Liver (tissue), 9 donors: ENCODE data around the gene PSRC1. TPM values are rescaled to one million over a fixed set of nuclear protein-coding genes. Genes with fewer than 3 reads are reported as not detected.
A peak's percentile ranks its signal among the peaks of the same experiment; 100 is the strongest.

Experiments
- DNase-seq: peaks from one replicate; pipeline ENCODE4 v3.0.0-alpha.2; 2017; ENCODE audit warnings: low spot score
- H3K27ac ChIP-seq, 2 donors: one replicate each; pipeline ENCODE4 v1.7.0; 2013; ENCODE audit warnings: inconsistent platforms in 2 of 2, low read length in 2 of 2, control low read depth in 1 of 2, low read depth in 1 of 2, mild to moderate bottlenecking in 1 of 2
- H3K27me3 ChIP-seq, 4 donors: one replicate each; pipeline versions ENCODE4 v1.6.1 to v1.7.0; 2013; ENCODE audit warnings: low read length in 3 of 4, inconsistent platforms in 1 of 4, mild to moderate bottlenecking in 1 of 4, moderate library complexity in 1 of 4; ENCODE audit not compliant: control insufficient read depth in 4 of 4, insufficient read depth in 4 of 4
- H3K36me3 ChIP-seq, 4 donors: one replicate each; pipeline versions ENCODE4 v1.6.1 to v1.7.0; 2013; ENCODE audit warnings: low read length in 3 of 4, mild to moderate bottlenecking in 3 of 4, low read depth in 1 of 4, moderate library complexity in 1 of 4; ENCODE audit not compliant: control insufficient read depth in 4 of 4, insufficient read depth in 3 of 4
- H3K4me1 ChIP-seq, 4 donors: one replicate each; pipeline versions ENCODE4 v1.6.1 to v1.7.0; 2013; ENCODE audit warnings: low read length in 3 of 4, mild to moderate bottlenecking in 3 of 4, moderate library complexity in 1 of 4; ENCODE audit not compliant: control insufficient read depth in 4 of 4, insufficient read depth in 4 of 4
- H3K4me3 ChIP-seq, 3 donors: one replicate each; pipeline versions ENCODE4 v1.6.1 to v1.7.0; 2013; ENCODE audit warnings: low read length in 3 of 3, control low read depth in 1 of 3, low read depth in 1 of 3, mild to moderate bottlenecking in 1 of 3
- H3K9ac ChIP-seq, 2 donors: one replicate each; pipeline ENCODE4 v1.7.0; 2013; ENCODE audit warnings: low read length in 2 of 2, mild to moderate bottlenecking in 2 of 2, moderate library complexity in 2 of 2, control low read depth in 1 of 2, low read depth in 1 of 2
- H3K9me3 ChIP-seq, 4 donors: one replicate each; pipeline versions ENCODE4 v1.6.1 to v1.7.0; 2013; ENCODE audit warnings: low read length in 3 of 4; ENCODE audit not compliant: control insufficient read depth in 4 of 4
- EGR1 ChIP-seq, 2 donors: IDR thresholded peaks; 2 replicates each; pipeline ENCODE4 v1.6.1; 2016 to 2018; ENCODE audit warnings: antibody characterized with exemption in 2 of 2, low read depth in 2 of 2
- FOXA2 ChIP-seq: IDR thresholded peaks from 2 replicates; pipeline ENCODE4 v1.6.1; 2016; ENCODE audit warnings: antibody characterized with exemption
- GABPA ChIP-seq, 2 donors: IDR thresholded peaks in 1 of 2; conservative IDR thresholded peaks in 1 of 2; 2 replicates each; pipeline ENCODE4 v1.6.1; 2016; ENCODE audit warnings: antibody characterized with exemption in 2 of 2, mild to moderate bottlenecking in 1 of 2, moderate library complexity in 1 of 2
- HNF4A ChIP-seq, 2 donors: conservative IDR thresholded peaks; 2 replicates each; pipeline ENCODE4 v1.6.1; 2016; ENCODE audit warnings: antibody characterized with exemption in 2 of 2, mild to moderate bottlenecking in 2 of 2
- HNF4G ChIP-seq: IDR thresholded peaks from 2 replicates; pipeline ENCODE4 v1.6.1; 2016; ENCODE audit warnings: antibody characterized with exemption
- JUND ChIP-seq, 2 donors: IDR thresholded peaks; 2 replicates each; pipeline ENCODE4 v1.6.1; 2016; ENCODE audit warnings: antibody characterized with exemption in 2 of 2
- NR2F2 ChIP-seq: IDR thresholded peaks from 2 replicates; pipeline ENCODE4 v1.6.1; 2016; ENCODE audit warnings: antibody characterized with exemption
- RAD21 ChIP-seq, 2 donors: IDR thresholded peaks; 2 replicates each; pipeline ENCODE4 v1.6.1; 2016; ENCODE audit warnings: antibody characterized with exemption in 2 of 2, mild to moderate bottlenecking in 2 of 2
- RXRA ChIP-seq, 2 donors: IDR thresholded peaks; 2 replicates each; pipeline ENCODE4 v1.6.1; 2017 to 2018; ENCODE audit warnings: antibody characterized with exemption in 2 of 2, mild to moderate bottlenecking in 1 of 2
- SP1 ChIP-seq: IDR thresholded peaks from 2 replicates; pipeline ENCODE4 v1.6.1; 2018; ENCODE audit warnings: antibody characterized with exemption, mild to moderate bottlenecking
- TAF1 ChIP-seq: conservative IDR thresholded peaks from 2 replicates; pipeline ENCODE4 v1.6.1; 2016; ENCODE audit warnings: antibody characterized with exemption, mild to moderate bottlenecking
- YY1 ChIP-seq: IDR thresholded peaks from 2 replicates; pipeline ENCODE4 v1.6.1; 2016; ENCODE audit warnings: antibody characterized with exemption, mild to moderate bottlenecking
- WGBS: extraction: QIAGEN DNeasy Blood & Tissue Kit; methylation state at CpG from one replicate; pipeline ENCODE4 v1.1.7; 2013; 5-methylcytosine and 5-hydroxymethylcytosine counted together
- polyA plus RNA-seq, 2 donors: library from polyadenylated mRNA; stranded (reverse) in 1 of 2; unstranded in 1 of 2; fragments of 200-250 nt in 1 of 2; fragments of >200 nt in 1 of 2; fragmentation: Nextera tagmentation in 1 of 2; extraction: Ambion mirVana in 1 of 2; gene quantifications; one replicate each; pipeline versions ENCODE4 v1.2.1 to v1.2.3, GENCODE V29; 2013 to 2015
- total RNA-seq, 2 donors: library from RNA; depleted of rRNA; stranded (reverse); fragments of >200 nt; gene quantifications; one replicate each; pipeline ENCODE4 v1.2.3, GENCODE V29; 2014
- TF ChIP-seq, protein P1 (sequence below): IDR thresholded peaks from 2 replicates; pipeline ENCODE4 v1.6.1; 2016; ENCODE audit warnings: antibody characterized with exemption, mild to moderate bottlenecking
- TF ChIP-seq, protein P2 (sequence below): IDR thresholded peaks from 2 replicates; pipeline ENCODE4 v1.6.1; 2016; ENCODE audit warnings: antibody characterized with exemption
- TF ChIP-seq, protein P3 (sequence below): IDR thresholded peaks from 2 replicates; pipeline ENCODE4 v1.6.1; 2016; ENCODE audit warnings: antibody characterized with exemption
- TF ChIP-seq, protein P4 (sequence below): IDR thresholded peaks from 2 replicates; pipeline ENCODE4 v1.6.1; 2016; ENCODE audit warnings: antibody characterized with exemption
- donor health status: healthy.
- donor health status: healthy.
- donor health status: healthy.
- donor health status: healthy.
- donor health status: healthy.

PSRC1 gene
- total and polyA plus RNA-seq, 4 donors: 0.25 to 2.6 (median 1.1) TPM

DNA sequence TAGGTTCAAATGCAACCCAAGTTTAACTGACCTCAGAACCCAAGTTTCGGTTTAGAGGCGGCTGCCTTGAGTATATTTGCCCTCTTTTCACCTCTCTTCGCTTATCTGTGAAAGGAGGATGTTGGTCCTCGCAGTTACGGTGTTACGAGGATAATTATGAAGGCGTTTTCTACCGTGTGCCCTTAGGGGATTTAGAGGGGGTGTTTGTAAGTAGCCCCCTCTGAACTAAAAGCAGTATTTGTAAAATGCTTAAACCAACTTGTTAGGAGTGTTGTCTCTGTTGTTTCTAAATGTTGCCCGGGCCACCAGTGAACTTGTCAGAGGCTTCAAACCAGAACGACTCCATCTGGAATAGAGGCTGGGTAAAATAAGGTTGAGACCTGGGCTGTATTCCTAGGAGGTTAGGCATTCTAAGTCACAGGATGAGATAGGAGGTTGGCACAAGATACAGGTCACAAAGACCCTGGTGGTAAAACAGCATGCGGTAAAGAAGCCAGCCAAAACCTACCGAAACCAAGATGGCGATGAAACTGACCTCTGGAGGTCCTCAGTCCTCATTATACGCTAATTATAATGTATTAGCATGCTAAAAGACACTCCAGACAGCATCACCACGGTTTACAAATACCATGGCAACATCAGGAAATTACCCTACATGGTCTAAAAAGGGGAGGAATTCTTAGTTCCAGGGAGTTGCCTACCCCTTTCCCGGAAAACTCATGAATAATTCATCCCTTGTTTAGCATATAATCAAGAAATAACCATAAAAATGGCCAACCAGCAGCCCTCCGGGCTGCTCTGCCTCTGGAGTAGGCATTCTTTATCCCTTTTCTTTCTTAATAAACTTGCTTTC is 1.0 kb upstream of the PSRC1 start:
- peaks cover 0 to 18% (median 10%) of the 10 kb centered on the region in 4 donors for H3K4me1 ChIP-seq
- no peaks in the 10 kb centered on the region for H3K36me3 ChIP-seq
- no peak for TF ChIP-seq HNF4G
- TF ChIP-seq, protein P1, sequence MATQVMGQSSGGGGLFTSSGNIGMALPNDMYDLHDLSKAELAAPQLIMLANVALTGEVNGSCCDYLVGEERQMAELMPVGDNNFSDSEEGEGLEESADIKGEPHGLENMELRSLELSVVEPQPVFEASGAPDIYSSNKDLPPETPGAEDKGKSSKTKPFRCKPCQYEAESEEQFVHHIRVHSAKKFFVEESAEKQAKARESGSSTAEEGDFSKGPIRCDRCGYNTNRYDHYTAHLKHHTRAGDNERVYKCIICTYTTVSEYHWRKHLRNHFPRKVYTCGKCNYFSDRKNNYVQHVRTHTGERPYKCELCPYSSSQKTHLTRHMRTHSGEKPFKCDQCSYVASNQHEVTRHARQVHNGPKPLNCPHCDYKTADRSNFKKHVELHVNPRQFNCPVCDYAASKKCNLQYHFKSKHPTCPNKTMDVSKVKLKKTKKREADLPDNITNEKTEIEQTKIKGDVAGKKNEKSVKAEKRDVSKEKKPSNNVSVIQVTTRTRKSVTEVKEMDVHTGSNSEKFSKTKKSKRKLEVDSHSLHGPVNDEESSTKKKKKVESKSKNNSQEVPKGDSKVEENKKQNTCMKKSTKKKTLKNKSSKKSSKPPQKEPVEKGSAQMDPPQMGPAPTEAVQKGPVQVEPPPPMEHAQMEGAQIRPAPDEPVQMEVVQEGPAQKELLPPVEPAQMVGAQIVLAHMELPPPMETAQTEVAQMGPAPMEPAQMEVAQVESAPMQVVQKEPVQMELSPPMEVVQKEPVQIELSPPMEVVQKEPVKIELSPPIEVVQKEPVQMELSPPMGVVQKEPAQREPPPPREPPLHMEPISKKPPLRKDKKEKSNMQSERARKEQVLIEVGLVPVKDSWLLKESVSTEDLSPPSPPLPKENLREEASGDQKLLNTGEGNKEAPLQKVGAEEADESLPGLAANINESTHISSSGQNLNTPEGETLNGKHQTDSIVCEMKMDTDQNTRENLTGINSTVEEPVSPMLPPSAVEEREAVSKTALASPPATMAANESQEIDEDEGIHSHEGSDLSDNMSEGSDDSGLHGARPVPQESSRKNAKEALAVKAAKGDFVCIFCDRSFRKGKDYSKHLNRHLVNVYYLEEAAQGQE: no peak
- TF ChIP-seq HNF4A (conservative IDR thresholded peaks at IDR 0.05): no peak
- no peak for TF ChIP-seq JUND (IDR thresholded peaks at IDR 0.05)
- no peak for TF ChIP-seq EGR1 (IDR thresholded peaks at IDR 0.05; ENCODE audit: low read depth in 2 of 2)
- TF ChIP-seq, protein P2, sequence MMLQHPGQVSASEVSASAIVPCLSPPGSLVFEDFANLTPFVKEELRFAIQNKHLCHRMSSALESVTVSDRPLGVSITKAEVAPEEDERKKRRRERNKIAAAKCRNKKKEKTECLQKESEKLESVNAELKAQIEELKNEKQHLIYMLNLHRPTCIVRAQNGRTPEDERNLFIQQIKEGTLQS: no peak
- no peak for TF ChIP-seq NR2F2
- no peak for TF ChIP-seq RAD21 (IDR thresholded peaks at IDR 0.05)
- TF ChIP-seq YY1: no peak
- TF ChIP-seq, protein P3, sequence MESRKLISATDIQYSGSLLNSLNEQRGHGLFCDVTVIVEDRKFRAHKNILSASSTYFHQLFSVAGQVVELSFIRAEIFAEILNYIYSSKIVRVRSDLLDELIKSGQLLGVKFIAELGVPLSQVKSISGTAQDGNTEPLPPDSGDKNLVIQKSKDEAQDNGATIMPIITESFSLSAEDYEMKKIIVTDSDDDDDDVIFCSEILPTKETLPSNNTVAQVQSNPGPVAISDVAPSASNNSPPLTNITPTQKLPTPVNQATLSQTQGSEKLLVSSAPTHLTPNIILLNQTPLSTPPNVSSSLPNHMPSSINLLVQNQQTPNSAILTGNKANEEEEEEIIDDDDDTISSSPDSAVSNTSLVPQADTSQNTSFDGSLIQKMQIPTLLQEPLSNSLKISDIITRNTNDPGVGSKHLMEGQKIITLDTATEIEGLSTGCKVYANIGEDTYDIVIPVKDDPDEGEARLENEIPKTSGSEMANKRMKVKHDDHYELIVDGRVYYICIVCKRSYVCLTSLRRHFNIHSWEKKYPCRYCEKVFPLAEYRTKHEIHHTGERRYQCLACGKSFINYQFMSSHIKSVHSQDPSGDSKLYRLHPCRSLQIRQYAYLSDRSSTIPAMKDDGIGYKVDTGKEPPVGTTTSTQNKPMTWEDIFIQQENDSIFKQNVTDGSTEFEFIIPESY: no peak
- TF ChIP-seq SP1: no peak
- TF ChIP-seq, protein P4, sequence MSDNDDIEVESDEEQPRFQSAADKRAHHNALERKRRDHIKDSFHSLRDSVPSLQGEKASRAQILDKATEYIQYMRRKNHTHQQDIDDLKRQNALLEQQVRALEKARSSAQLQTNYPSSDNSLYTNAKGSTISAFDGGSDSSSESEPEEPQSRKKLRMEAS: no peak
- TF ChIP-seq FOXA2: no peak
- peak overlapping the region; percentile 67 to 88 for H3K27ac ChIP-seq
- peak overlapping the region; percentile 3 to 83 for H3K9ac ChIP-seq
- no peak for DNase-seq
- H3K9me3 ChIP-seq: no peaks in the 10 kb centered on the region
- H3K4me3 ChIP-seq: peak overlapping the region; percentile 65 to 82 (median 65)
- 46% methylated on average over 17 of the region's 17 CpGs for WGBS
- no peaks in the 10 kb centered on the region for H3K27me3 ChIP-seq

DNA sequence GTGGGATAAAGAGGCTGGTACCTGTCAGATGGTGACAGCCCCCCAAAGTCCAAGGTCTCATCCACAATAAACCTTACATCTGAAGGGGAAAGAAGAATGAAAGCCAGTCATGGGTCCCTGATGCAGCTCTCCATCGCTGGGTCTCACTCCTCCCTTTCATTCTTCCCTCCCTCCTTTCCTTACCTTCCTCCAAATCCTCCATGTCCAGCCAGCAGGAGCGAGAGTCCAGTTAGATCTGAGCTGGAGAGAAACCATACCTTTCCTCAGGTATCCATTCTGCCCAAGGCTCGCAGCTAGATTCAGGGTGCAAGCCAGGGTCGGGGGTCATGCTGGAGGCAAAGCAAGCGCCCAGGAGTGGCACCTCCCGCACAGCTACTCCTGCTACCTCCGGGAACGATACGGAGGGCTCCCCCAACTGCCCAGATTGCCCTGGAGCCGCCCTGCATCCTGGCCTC is 421 bp downstream of the PSRC1 start:
- DNase-seq: no peak
- H3K9ac ChIP-seq: no peak overlapping the region
- H3K4me3 ChIP-seq: peak overlapping the region; percentile 65 to 82 (median 65)
- no peak for TF ChIP-seq RAD21 (IDR thresholded peaks at IDR 0.05)
- no peak for TF ChIP-seq TAF1
- TF ChIP-seq RXRA (IDR thresholded peaks at IDR 0.05): no peak
- TF ChIP-seq, protein P2: no peak
- no peak for TF ChIP-seq SP1
- no peak for TF ChIP-seq GABPA (IDR thresholded peaks at IDR 0.05 in 1 of 2, conservative IDR thresholded peaks at IDR 0.05 in 1 of 2)
- peaks cover 0 to 27% (median 17%) of the 10 kb centered on the region in 4 donors for H3K4me1 ChIP-seq
- no peaks in the 10 kb centered on the region for H3K9me3 ChIP-seq
- WGBS: 15% methylated on average over 10 of the region's 10 CpGs
- no peaks in the 10 kb centered on the region for H3K36me3 ChIP-seq
- peak overlapping the region; percentile 67 to 88 for H3K27ac ChIP-seq
- H3K27me3 ChIP-seq: no peaks in the 10 kb centered on the region
